Measurements from ENCODE around the gene ADAP2.
A peak's percentile ranks its signal among the peaks of the same experiment; 100 is the strongest.
"Not testable (repeated sequence)": the region's sequence is repeated elsewhere in the genome, so short reads cannot be mapped to it uniquely, and the experiment has no call there.

The ADAP2 gene

GRCh38 chr17:30970831-30971567, 49.3 kb downstream of the ADAP2 start, which contains the start of gene RNF135:
TSS of gene RNF135 (plus strand) at chr17:30971039. CDS start at chr17:30971074, 35 bp downstream.
- DNase-seq: peak; percentile 22 to 83 (median 37)

GRCh38 chr17:30975042-30975820, 53.5 kb downstream of the ADAP2 start:
- peak in 1 of 5 experiments; percentile 21 for DNase-seq

GRCh38 chr17:30979919-30980318, 58.2 kb downstream of the ADAP2 start:
- not testable (repeated sequence) for DNase-seq

GRCh38 chr17:30981531-30982519, 60.1 kb downstream of the ADAP2 start:
- no peak for DNase-seq

GRCh38 chr17:30982855-30983254, 61.1 kb downstream of the ADAP2 start:
- no peak for DNase-seq

- no peak for DNase-seq
These were observed 68.7 kb downstream of the ADAP2 start for GRCh38 chr17:30990458-30990857.

GRCh38 chr17:30992551-30992950, 70.8 kb downstream of the ADAP2 start:
- no peak for DNase-seq

GRCh38 chr17:30995347-30995746, 73.6 kb downstream of the ADAP2 start:
- no peak for DNase-seq

- no peak for DNase-seq
These were observed 74.7 kb downstream of the ADAP2 start for GRCh38 chr17:30996486-30996885.

- DNase-seq: no peak
These were observed 75.5 kb downstream of the ADAP2 start for GRCh38 chr17:30997270-30997669.

- DNase-seq: no peak
These were observed 76.1 kb downstream of the ADAP2 start for GRCh38 chr17:30997842-30998241.

- DNase-seq: no peak
These were observed 80.3 kb downstream of the ADAP2 start for GRCh38 chr17:31002047-31002446.

- no peak for DNase-seq
These were observed 81.6 kb downstream of the ADAP2 start for GRCh38 chr17:31003225-31003866.

- no peak for DNase-seq
These were observed 82.4 kb downstream of the ADAP2 start for GRCh38 chr17:31004160-31004559.

- no peak for DNase-seq
These were observed 86.1 kb downstream of the ADAP2 start for GRCh38 chr17:31007695-31008373.

- peak; percentile 23 to 60 (median 40) for DNase-seq
These were observed 86.8 kb downstream of the ADAP2 start for GRCh38 chr17:31008374-31009041.

Data from T-helper 2 cell (primary cell).